ENCODE data around the gene ZBTB40. TPM values are rescaled to one million over a fixed set of nuclear protein-coding genes. Genes with fewer than 3 reads are reported as not detected.

Gene ZBTB40
- total and polyA plus RNA-seq, 10 of the 15 experiments (the other 5 are each of a cell fraction or from before 2014, with no cell fraction given): 1.9 to 14.4 (median 9.0) TPM

DNA sequence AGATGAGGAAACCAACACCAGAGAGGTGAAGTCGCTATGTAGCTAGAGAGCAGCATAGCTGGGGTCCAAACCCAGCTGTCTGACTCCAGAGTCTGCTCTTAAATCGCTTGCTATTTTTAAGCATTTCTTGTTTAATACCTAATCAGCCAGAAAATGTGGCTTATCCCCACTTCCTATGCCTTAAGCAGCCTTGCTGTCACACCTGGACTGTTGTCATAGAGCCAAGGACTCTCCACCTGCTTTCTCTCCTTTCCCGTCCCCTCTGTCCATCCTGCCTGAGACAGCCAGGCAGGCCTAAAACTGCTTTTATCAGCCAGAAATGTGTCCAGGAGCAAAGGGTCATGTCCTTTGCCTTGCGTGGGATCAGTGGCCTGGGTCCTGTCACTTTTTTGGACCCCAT, 83.3 kb downstream of the ZBTB40 start:
- no peaks in the 10 kb centered on the region for H3K4me1 ChIP-seq (ENCODE audit: control insufficient read depth, insufficient read depth, low read length)
- FAIRE-seq: no peak
- H3K9me3 ChIP-seq (replicated peaks; ENCODE audit: control insufficient read depth, insufficient read depth, low read length): no peaks in the 10 kb centered on the region
- no TSS peak for BruUV-seq (replicated peaks)
- no peak overlapping the region for H3K4me2 ChIP-seq (ENCODE audit: control insufficient read depth, insufficient read depth)
- ChIA-PET POLR2A (no interaction called here), CTCF (interaction anchor here (0.6 kb wide), 1 partner anchor 21 kb away, joined by 4 read pairs; no protein-coding TSS in a partner anchor), RAD21 (ENCODE audit: unreplicated experiment) (no interaction called here), SMC1A (ENCODE audit: uncharacterized antibody, unreplicated experiment) (no interaction called here)
- intact Hi-C loops (cut with micrococcal nuclease; ENCODE audit: unreplicated experiment): no loop called here
- no peak for DNase-seq (ENCODE audit: low read depth, low spot score)
- no peak overlapping the region for H3K27ac ChIP-seq (ENCODE audit: control insufficient read depth, insufficient read depth)
- 69% methylated on average over 4 of the region's 4 CpGs for WGBS (ENCODE audit: insufficient coverage, insufficient replicate concordance, low lambda C conversion rate, missing lambda C conversion rate)
- no peak overlapping the region for H3K9ac ChIP-seq (ENCODE audit: control insufficient read depth, insufficient read depth, low read length)
- H3K4me3 ChIP-seq: no peak overlapping the region
- H3K27me3 ChIP-seq (replicated peaks in 1 of 2; ENCODE audit: control insufficient read depth in 2 of 2, insufficient read depth in 2 of 2, low read length in 1 of 2): no peaks in the 10 kb centered on the region
- ATAC-seq: no peak
- H3K79me2 ChIP-seq (ENCODE audit: control insufficient read depth, insufficient read depth, low read length): no peaks in the 10 kb centered on the region
- no peaks in the 10 kb centered on the region; a peak in 1 of 4 replicates for H3K36me3 ChIP-seq (ENCODE audit: control insufficient read depth in 2 of 2, insufficient read depth in 2 of 2, low read length in 1 of 2)
- in situ Hi-C loops (cut with MboI): no loop called here
- no peak overlapping the region for H2AFZ ChIP-seq (ENCODE audit: control insufficient read depth, low read depth, low read length)
- no peaks in the 10 kb centered on the region for H4K20me1 ChIP-seq (ENCODE audit: control insufficient read depth, insufficient read depth)
- no peak for TF ChIP-seq ESRRA (IDR thresholded peaks at IDR 0.05; ENCODE audit: low read length)

- no peak overlapping the region for H3K9ac ChIP-seq (ENCODE audit: control insufficient read depth, insufficient read depth, low read length)
- H3K4me2 ChIP-seq (ENCODE audit: control insufficient read depth, insufficient read depth): no peak overlapping the region
- H3K36me3 ChIP-seq (ENCODE audit: control insufficient read depth in 2 of 2, insufficient read depth in 2 of 2, low read length in 1 of 2): no peaks in the 10 kb centered on the region; a peak in 1 of 4 replicates
- no TSS peak for BruUV-seq (replicated peaks)
- ChIA-PET POLR2A (no interaction called here), RAD21 (ENCODE audit: unreplicated experiment) (no interaction called here), SMC1A (ENCODE audit: uncharacterized antibody, unreplicated experiment) (no interaction called here), CTCF (interaction anchor here (0.6 kb wide), 1 partner anchor 22 kb away, joined by 4 read pairs; no protein-coding TSS in a partner anchor)
- intact Hi-C loops (cut with micrococcal nuclease; ENCODE audit: unreplicated experiment) (no loop called here), in situ Hi-C loops (cut with MboI) (no loop called here)
- ATAC-seq (no peak), DNase-seq (ENCODE audit: low read depth, low spot score) (no peak), FAIRE-seq (no peak)
- no peaks in the 10 kb centered on the region for H3K4me1 ChIP-seq (ENCODE audit: control insufficient read depth, insufficient read depth, low read length)
- no peak overlapping the region for H2AFZ ChIP-seq (ENCODE audit: control insufficient read depth, low read depth, low read length)
- WGBS (ENCODE audit: insufficient coverage, insufficient replicate concordance, low lambda C conversion rate, missing lambda C conversion rate): 79% methylated on average over 6 of the region's 6 CpGs
- TF ChIP-seq RELA (IDR thresholded peaks at IDR 0.05; ENCODE audit: borderline replicate concordance, partially characterized antibody) (no peak), MEF2A (IDR thresholded peaks at IDR 0.05; ENCODE audit: insufficient read depth, low read depth, low read length) (no peak), GABPA (IDR thresholded peaks at IDR 0.05; ENCODE audit: low read depth) (no peak)
- TF ChIP-seq, protein P1, sequence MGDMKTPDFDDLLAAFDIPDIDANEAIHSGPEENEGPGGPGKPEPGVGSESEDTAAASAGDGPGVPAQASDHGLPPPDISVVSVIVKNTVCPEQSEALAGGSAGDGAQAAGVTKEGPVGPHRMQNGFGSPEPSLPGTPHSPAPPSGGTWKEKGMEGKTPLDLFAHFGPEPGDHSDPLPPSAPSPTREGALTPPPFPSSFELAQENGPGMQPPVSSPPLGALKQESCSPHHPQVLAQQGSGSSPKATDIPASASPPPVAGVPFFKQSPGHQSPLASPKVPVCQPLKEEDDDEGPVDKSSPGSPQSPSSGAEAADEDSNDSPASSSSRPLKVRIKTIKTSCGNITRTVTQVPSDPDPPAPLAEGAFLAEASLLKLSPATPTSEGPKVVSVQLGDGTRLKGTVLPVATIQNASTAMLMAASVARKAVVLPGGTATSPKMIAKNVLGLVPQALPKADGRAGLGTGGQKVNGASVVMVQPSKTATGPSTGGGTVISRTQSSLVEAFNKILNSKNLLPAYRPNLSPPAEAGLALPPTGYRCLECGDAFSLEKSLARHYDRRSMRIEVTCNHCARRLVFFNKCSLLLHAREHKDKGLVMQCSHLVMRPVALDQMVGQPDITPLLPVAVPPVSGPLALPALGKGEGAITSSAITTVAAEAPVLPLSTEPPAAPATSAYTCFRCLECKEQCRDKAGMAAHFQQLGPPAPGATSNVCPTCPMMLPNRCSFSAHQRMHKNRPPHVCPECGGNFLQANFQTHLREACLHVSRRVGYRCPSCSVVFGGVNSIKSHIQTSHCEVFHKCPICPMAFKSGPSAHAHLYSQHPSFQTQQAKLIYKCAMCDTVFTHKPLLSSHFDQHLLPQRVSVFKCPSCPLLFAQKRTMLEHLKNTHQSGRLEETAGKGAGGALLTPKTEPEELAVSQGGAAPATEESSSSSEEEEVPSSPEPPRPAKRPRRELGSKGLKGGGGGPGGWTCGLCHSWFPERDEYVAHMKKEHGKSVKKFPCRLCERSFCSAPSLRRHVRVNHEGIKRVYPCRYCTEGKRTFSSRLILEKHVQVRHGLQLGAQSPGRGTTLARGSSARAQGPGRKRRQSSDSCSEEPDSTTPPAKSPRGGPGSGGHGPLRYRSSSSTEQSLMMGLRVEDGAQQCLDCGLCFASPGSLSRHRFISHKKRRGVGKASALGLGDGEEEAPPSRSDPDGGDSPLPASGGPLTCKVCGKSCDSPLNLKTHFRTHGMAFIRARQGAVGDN (IDR thresholded peaks at IDR 0.05): no peak
- H3K4me3 ChIP-seq: no peak overlapping the region
- no peaks in the 10 kb centered on the region for H4K20me1 ChIP-seq (ENCODE audit: control insufficient read depth, insufficient read depth)
- H3K9me3 ChIP-seq (replicated peaks; ENCODE audit: control insufficient read depth, insufficient read depth, low read length): no peaks in the 10 kb centered on the region
- no peaks in the 10 kb centered on the region for H3K79me2 ChIP-seq (ENCODE audit: control insufficient read depth, insufficient read depth, low read length)
- H3K27me3 ChIP-seq (replicated peaks in 1 of 2; ENCODE audit: control insufficient read depth in 2 of 2, insufficient read depth in 2 of 2, low read length in 1 of 2): no peaks in the 10 kb centered on the region
- H3K27ac ChIP-seq (ENCODE audit: control insufficient read depth, insufficient read depth): no peak overlapping the region
These were observed 83.7 kb downstream of the ZBTB40 start for GRCh38 chr1:22535399-22535798.

Measured in GM12878 (cell line).